ENCODE results near the gene ARMH4.

ARMH4 gene

GRCh38 chr14:57987596-57988300 lies 164.3 kb downstream of the ARMH4 start:
- no peak overlapping the region for H3K4me3 ChIP-seq (ENCODE audit: low read depth, low read length)
- no peak for DNase-seq (ENCODE audit: low read depth, low spot score)
- TF ChIP-seq CTCF (IDR thresholded peaks at IDR 0.05; ENCODE audit: low read depth, low read length), result no peak
- in situ Hi-C loops (cut with HindIII; ENCODE audit: low sequenced_read_pairs), result no loop called here

- in situ Hi-C loops (cut with HindIII; ENCODE audit: low sequenced_read_pairs), result no loop called here
- TF ChIP-seq CTCF (IDR thresholded peaks at IDR 0.05; ENCODE audit: low read depth, low read length), result no peak
- no peak overlapping the region for H3K4me3 ChIP-seq (ENCODE audit: low read depth, low read length)
- DNase-seq (ENCODE audit: low read depth, low spot score), result no peak
Observed at GRCh38 chr14:57987051-57987450, 165.0 kb downstream of the ARMH4 start.

- no peak for TF ChIP-seq CTCF (IDR thresholded peaks at IDR 0.05; ENCODE audit: low read depth, low read length)
- in situ Hi-C loops (cut with HindIII; ENCODE audit: low sequenced_read_pairs), result no loop called here
- no peak for DNase-seq (ENCODE audit: low read depth, low spot score)
- no peak overlapping the region for H3K4me3 ChIP-seq (ENCODE audit: low read depth, low read length)
Observed at GRCh38 chr14:57982804-57983634, 169.0 kb downstream of the ARMH4 start.

- TF ChIP-seq CTCF (IDR thresholded peaks at IDR 0.05; ENCODE audit: low read depth, low read length), result no peak
- no peak overlapping the region for H3K4me3 ChIP-seq (ENCODE audit: low read depth, low read length)
- no peak for DNase-seq (ENCODE audit: low read depth, low spot score)
- in situ Hi-C loops (cut with HindIII; ENCODE audit: low sequenced_read_pairs), result no loop called here
Observed at GRCh38 chr14:57981817-57982560, 170.0 kb downstream of the ARMH4 start.

GRCh38 chr14:57979376-57980048 lies 172.5 kb downstream of the ARMH4 start:
- no peak overlapping the region for H3K4me3 ChIP-seq (ENCODE audit: low read depth, low read length)
- no peak for TF ChIP-seq CTCF (IDR thresholded peaks at IDR 0.05; ENCODE audit: low read depth, low read length)
- no peak for DNase-seq (ENCODE audit: low read depth, low spot score)
- in situ Hi-C loops (cut with HindIII; ENCODE audit: low sequenced_read_pairs), result no loop called here

- H3K4me3 ChIP-seq (ENCODE audit: low read depth, low read length), result no peak overlapping the region
- no peak for TF ChIP-seq CTCF (IDR thresholded peaks at IDR 0.05; ENCODE audit: low read depth, low read length)
- in situ Hi-C loops (cut with HindIII; ENCODE audit: low sequenced_read_pairs), result no loop called here
- DNase-seq (ENCODE audit: low read depth, low spot score), result no peak
Observed at GRCh38 chr14:57976701-57977100, 175.3 kb downstream of the ARMH4 start.
